Adrenal gland (tissue), 12 donors: Measurements from ENCODE around the gene OPRD1. TPM values are rescaled to one million over a fixed set of nuclear protein-coding genes. Genes with fewer than 3 reads are reported as not detected.
A peak's percentile ranks its signal among the peaks of the same experiment; 100 is the strongest.

Experiments used
- DNase-seq, 7 donors: peaks; one replicate each; pipeline ENCODE4 v3.0.0-alpha.2; 2019 to 2020
- H3K27ac ChIP-seq, 5 donors: fragments of 200-600 bp; sonication (generic) in 4 of 5; 1 replicate in 3 of 5; 2 replicates in 2 of 5; pipeline versions ENCODE4 v1.5.1 to v1.8.0; 2016 to 2020; ENCODE audit warnings: mild to moderate bottlenecking in 1 of 5
- H3K27me3 ChIP-seq: fragments of 200-600 bp; 2 replicates; pipeline ENCODE4 v1.8.0; 2021
- H3K36me3 ChIP-seq, 2 donors: fragments of 200-600 bp; replicated peaks in 1 of 2; 1 replicate in 1 of 2; 2 replicates in 1 of 2; pipeline versions ENCODE4 v1.5.1 to v1.8.0; 2018 to 2022
- H3K4me1 ChIP-seq, 2 donors: fragments of 200-600 bp; replicated peaks in 1 of 2; 1 replicate in 1 of 2; 2 replicates in 1 of 2; pipeline versions ENCODE4 v1.5.1 to v1.8.0; 2018 to 2021
- H3K4me3 ChIP-seq, 4 donors: fragments of 200-600 bp; sonication (generic) in 3 of 4; one replicate each; pipeline ENCODE4 v1.5.1; 2016 to 2018
- H3K9me3 ChIP-seq, 3 donors: fragments of 200-600 bp; sonication (generic) in 1 of 3; replicated peaks in 1 of 3; 1 replicate in 2 of 3; 2 replicates in 1 of 3; pipeline versions ENCODE4 v1.5.1 to v1.8.0; 2016 to 2021
- POLR2A ChIP-seq, 2 donors: fragments of 450-650 bp; IDR thresholded peaks; one replicate each; pipeline ENCODE4 v1.6.1; 2017; ENCODE audit warnings: antibody characterized with exemption in 2 of 2, mild to moderate bottlenecking in 2 of 2, moderate library complexity in 1 of 2
- WGBS, 4 donors: extraction: QIAGEN DNeasy Blood & Tissue Kit in 2 of 4; methylation state at CpG; one replicate each; pipeline versions ENCODE4 v1.1.5 to v1.1.7; 2013 to 2017; 5-methylcytosine and 5-hydroxymethylcytosine counted together
- intact Hi-C, 2 donors: fragments of 100-400 bp; cut with DNase I; formaldehyde crosslinking; loops; one replicate each; pipeline versions ENCODE4 v1.14.1 to v1.15.0; 2022 to 2023
- polyA plus RNA-seq, 3 donors: library from polyadenylated mRNA; stranded (reverse); fragments of 200-250 nt in 2 of 3; fragments of 350-450 nt in 1 of 3; fragmentation: Illumina TruSeq in 1 of 3; extraction: RNeasy Lipid Tissue Mini Kit (QIAGEN cat#74804) in 1 of 3; gene quantifications; one replicate each; pipeline ENCODE4 v1.2.3, GENCODE V29; 2013 to 2014
- total RNA-seq, 9 donors: library from RNA; depleted of rRNA in 4 of 9; stranded (reverse); fragments of >200 nt in 4 of 9; fragments of 120-200 nt in 1 of 9; fragmentation: NEBNext Ultra II Directional in 1 of 9; extraction: Animal tissue kit (Norgen Biotek cat#: 25700) in 1 of 9; gene quantifications; one replicate each; pipeline versions ENCODE4 v1.1.0 to v1.2.4, GENCODE V29; 2013 to 2023
- TF ChIP-seq, protein P1 (sequence below), 6 experiments: fragments of 450-650 bp in 4 of 6; fragments of 200-600 bp in 2 of 6; sonication (generic) in 1 of 6; IDR thresholded peaks; 1 replicate in 5 of 6; 2 replicates in 1 of 6; pipeline versions ENCODE4 v1.5.1 to v1.8.0; 2016 to 2021; ENCODE audit warnings: antibody characterized with exemption in 6 of 6, mild to moderate bottlenecking in 2 of 6, moderate library complexity in 1 of 6
- donor health status: healthy with polysubstance abuse.
- donor health status: Bipolar disorder and iron deficiency.
- donor health status: DM: yes; HTN: yes; CAD: no.
- donor health status: DM: no; HTN: no; CAD: no.
- donor health status: DM: no; HTN: no; CAD: no.
- donor health status: DM: yes; HTN: yes; CAD: no.

OPRD1 gene
- total and polyA plus RNA-seq, 12 donors, result 0.06 to 1.8 (median 0.35) TPM; not detected in 4

DNA sequence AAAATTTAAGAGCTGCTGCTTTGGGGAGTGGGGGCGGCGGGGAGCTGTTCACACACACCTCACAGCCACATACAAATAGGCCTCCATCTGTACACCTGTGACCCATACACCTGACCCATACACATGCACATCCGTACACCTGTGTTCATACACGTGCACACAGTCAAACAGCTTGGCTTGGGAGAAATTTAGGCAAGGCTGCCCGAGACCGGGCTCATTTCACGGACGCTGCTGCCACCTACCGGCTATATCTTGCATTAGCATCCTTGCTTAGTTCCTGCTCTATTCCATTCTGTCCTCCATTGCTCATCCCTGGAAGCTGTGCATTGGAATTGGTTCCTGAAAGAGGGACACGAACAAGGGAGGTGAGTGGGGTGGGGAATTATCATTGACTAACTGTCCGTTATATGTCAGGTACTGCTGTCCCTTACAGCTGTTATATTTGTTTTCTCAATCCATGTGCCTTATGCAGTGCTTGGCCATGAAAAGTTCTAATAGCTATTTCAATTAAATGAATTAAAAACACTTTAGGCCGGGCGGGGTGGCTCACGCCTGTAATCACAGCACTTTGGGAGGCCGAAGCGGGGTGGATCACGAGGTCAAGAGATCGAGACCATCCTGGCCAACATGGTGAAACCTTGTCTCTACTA lies 65.3 kb downstream of the OPRD1 start:
- Histone ChIP-seq H3K36me3 (no peaks in the 10 kb centered on the region), H3K4me3 (no peak overlapping the region), H3K27me3 (no peaks in the 10 kb centered on the region), H3K4me1 (no peaks in the 10 kb centered on the region), H3K9me3 (no peaks in the 10 kb centered on the region), H3K27ac (no peak overlapping the region)
- 18 to 20% (median 19%) methylated on average over 17 to 18 of the region's 18 CpGs for WGBS, 4 donors
- TF ChIP-seq, protein P1, sequence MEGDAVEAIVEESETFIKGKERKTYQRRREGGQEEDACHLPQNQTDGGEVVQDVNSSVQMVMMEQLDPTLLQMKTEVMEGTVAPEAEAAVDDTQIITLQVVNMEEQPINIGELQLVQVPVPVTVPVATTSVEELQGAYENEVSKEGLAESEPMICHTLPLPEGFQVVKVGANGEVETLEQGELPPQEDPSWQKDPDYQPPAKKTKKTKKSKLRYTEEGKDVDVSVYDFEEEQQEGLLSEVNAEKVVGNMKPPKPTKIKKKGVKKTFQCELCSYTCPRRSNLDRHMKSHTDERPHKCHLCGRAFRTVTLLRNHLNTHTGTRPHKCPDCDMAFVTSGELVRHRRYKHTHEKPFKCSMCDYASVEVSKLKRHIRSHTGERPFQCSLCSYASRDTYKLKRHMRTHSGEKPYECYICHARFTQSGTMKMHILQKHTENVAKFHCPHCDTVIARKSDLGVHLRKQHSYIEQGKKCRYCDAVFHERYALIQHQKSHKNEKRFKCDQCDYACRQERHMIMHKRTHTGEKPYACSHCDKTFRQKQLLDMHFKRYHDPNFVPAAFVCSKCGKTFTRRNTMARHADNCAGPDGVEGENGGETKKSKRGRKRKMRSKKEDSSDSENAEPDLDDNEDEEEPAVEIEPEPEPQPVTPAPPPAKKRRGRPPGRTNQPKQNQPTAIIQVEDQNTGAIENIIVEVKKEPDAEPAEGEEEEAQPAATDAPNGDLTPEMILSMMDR (IDR thresholded peaks at IDR 0.05), result peak; percentile 84 to 94 (median 92)
- TF ChIP-seq POLR2A (IDR thresholded peaks at IDR 0.05), result no peak
- peak; percentile 67 to 91 (median 78) for DNase-seq
- intact Hi-C loops, result loop anchor here (2.0 to 10.0 kb wide), 4 partner anchors 94 to 360 kb away; no protein-coding TSS in a partner anchor

DNA sequence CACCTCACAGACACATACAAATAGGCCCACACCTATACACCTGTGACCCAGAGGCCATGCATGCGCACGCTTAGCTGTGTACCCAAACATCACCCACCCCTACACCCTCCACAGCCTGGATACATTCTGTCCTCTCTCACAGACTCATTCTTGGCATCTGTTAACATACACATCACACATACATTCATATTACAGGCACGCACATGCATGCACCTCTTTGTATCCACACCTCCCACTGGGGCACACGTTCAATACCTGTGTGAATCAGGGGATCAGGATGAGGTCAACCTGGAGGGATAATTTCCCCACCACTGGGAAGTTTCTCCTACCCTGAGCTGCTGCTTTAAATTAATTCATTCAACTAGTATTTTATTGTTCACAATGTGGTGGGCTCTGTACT lies 66.8 kb downstream of the OPRD1 start:
- H3K9me3 ChIP-seq, result no peaks in the 10 kb centered on the region
- H3K4me3 ChIP-seq, result no peak overlapping the region
- no peaks in the 10 kb centered on the region for H3K36me3 ChIP-seq
- H3K27me3 ChIP-seq, result no peaks in the 10 kb centered on the region
- no peak for TF ChIP-seq POLR2A (IDR thresholded peaks at IDR 0.05)
- TF ChIP-seq, protein P1 (IDR thresholded peaks at IDR 0.05), result no peak
- 84 to 89% (median 87%) methylated on average over 4 of the region's 4 CpGs for WGBS, 4 donors
- no peaks in the 10 kb centered on the region for H3K4me1 ChIP-seq
- no peak overlapping the region for H3K27ac ChIP-seq
- no peak for DNase-seq
- intact Hi-C loops, result loop anchor here (5.0 to 10.0 kb wide), 3 partner anchors 224 to 361 kb away; no protein-coding TSS in a partner anchor

DNA sequence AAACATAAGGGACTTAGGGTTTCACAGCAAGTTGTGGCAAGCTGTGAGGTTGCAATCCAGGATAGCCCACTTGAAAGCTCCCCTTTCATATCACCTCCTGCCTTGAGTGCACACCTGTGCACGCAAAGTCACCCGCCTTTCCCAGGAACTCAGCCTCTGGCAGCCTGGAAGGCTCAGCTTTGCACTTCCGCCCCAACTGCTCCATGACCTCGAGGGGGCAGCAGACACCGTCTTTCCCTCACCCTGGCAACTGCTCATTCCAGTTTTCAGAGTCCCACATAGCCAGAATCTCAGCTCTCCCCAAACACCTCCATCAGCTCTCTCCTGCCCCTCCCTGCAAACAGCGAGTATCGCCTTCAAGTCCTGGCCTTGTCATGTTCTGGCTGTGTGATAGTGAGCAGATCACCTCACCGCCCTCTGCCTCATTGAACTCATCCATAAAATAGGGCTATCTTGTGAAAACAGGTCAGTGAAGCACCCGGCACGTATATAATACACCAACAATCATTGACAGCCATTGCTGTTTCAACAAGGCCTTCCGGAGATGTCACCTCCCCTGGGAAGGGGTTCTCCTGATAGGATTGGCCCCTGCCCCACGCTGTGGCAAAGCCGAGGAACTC lies 70.1 kb downstream of the OPRD1 start:
- peak; percentile 86 to 93 (median 87) for DNase-seq
- H3K4me1 ChIP-seq, result peaks cover 11 to 24% of the 10 kb centered on the region in 2 donors
- H3K9me3 ChIP-seq, result no peaks in the 10 kb centered on the region
- H3K27ac ChIP-seq, result no peak overlapping the region
- WGBS, 4 donors, result 30 to 38% (median 34%) methylated on average over 13 of the region's 13 CpGs
- no peak overlapping the region for H3K4me3 ChIP-seq
- intact Hi-C loops, result loop anchor here (2.0 to 10.0 kb wide), 5 partner anchors 150 to 320 kb away; partner anchors contain the start of genes SRSF4 (in 1 of the 2) and TMEM200B (in 1 of the 2)
- TF ChIP-seq, protein P1 (IDR thresholded peaks at IDR 0.05), result peak; percentile 73 to 97 (median 95)
- no peak for TF ChIP-seq POLR2A (IDR thresholded peaks at IDR 0.05)
- H3K36me3 ChIP-seq, result no peaks in the 10 kb centered on the region
- H3K27me3 ChIP-seq, result no peaks in the 10 kb centered on the region

DNA sequence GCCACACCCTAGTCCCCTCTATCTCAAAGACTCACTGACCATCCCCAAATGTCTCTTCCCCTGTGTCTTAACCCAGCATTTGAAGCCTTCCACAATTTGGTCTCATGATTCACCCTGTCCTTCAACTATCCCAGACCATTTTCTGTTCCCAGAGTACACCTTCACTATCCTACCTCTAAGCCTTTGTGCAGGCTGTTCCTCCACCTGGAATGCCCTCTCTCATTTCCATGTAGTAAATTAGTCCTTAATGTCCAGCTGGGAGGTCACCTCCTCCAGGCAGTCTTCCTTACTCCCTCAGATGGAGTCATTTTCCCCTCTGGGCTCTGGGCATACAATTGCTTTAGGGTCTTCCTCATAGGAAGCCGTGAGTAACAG lies 71.3 kb downstream of the OPRD1 start:
- TF ChIP-seq POLR2A (IDR thresholded peaks at IDR 0.05), result no peak
- TF ChIP-seq, protein P1 (IDR thresholded peaks at IDR 0.05), result no peak
- Histone ChIP-seq H3K36me3 (no peaks in the 10 kb centered on the region), H3K27me3 (no peaks in the 10 kb centered on the region), H3K4me1 (peaks cover 11 to 28% of the 10 kb centered on the region in 2 donors), H3K27ac (no peak overlapping the region), H3K9me3 (no peaks in the 10 kb centered on the region), H3K4me3 (no peak overlapping the region)
- WGBS, 4 donors, result 77 to 100% (median 93%) methylated on average over 1 of the region's 1 CpG
- DNase-seq, result no peak
- intact Hi-C loops, result loop anchor here (2.0 to 10.0 kb wide), 5 partner anchors 149 to 319 kb away; partner anchors contain the start of genes SRSF4 (in 1 of the 2) and TMEM200B (in 1 of the 2)
